IMR-90 (cell line): ENCODE measurements around the gene TCF12. TPM values are rescaled to one million over a fixed set of nuclear protein-coding genes. Genes with fewer than 3 reads are reported as not detected.
A peak's percentile ranks its signal among the peaks of the same experiment; 100 is the strongest.

Experiments used
- ATAC-seq: fragments of 200-7000 bp; cut with Tn5 transposase; 2 replicates; pipeline ENCODE4 v1.9.1; 2020; ENCODE audit warnings: low read depth, mild to moderate bottlenecking, moderate library complexity
- BruUV-seq: library from RNA; stranded (reverse); fragments of 400-500 nt; replicated peaks from 2 replicates; lab custom pipeline; 2021; lab: Mats Ljungman, UMichigan
- CTCF ChIA-PET: fragments of 300-600 bp; formaldehyde crosslinking; extraction: SDS; loops from one replicate; lab custom pipeline; 2021; ENCODE audit warnings: antibody characterized with exemption; lab: Yijun Ruan, JAX
- POLR2A ChIA-PET: fragments of 300-600 bp; sonication (Branson Sonifier 250); formaldehyde crosslinking; loops from one replicate; lab custom pipeline; 2022; ENCODE audit warnings: antibody characterized with exemption; ENCODE audit not compliant: unreplicated experiment; lab: Charles Lee
- DNase-seq: peaks from one replicate; pipeline ENCODE4 v3.0.0; 2013
- H2AFZ ChIP-seq: replicated peaks from 2 replicates; pipeline ENCODE3; 2013; ENCODE audit warnings: low read length, mild to moderate bottlenecking; ENCODE audit not compliant: poor library complexity
- H2AK5ac ChIP-seq: 2 replicates; pipeline ENCODE4 v1.6.1; 2013; ENCODE audit warnings: low read depth, low read length, inconsistent platforms
- H2AK9ac ChIP-seq: replicated peaks from 2 replicates; pipeline ENCODE3; 2013; ENCODE audit warnings: mild to moderate bottlenecking, low read depth, low read length, moderate library complexity; ENCODE audit not compliant: poor library complexity
- H2BK120ac ChIP-seq: 2 replicates; pipeline ENCODE4 v1.6.1; 2013; ENCODE audit warnings: low read depth, low read length, inconsistent platforms
- H2BK15ac ChIP-seq: 3 replicates; pipeline ENCODE4 v1.6.1; 2013; ENCODE audit warnings: low read depth, low read length, inconsistent platforms
- H2BK20ac ChIP-seq: 2 replicates; pipeline ENCODE4 v1.6.1; 2013; ENCODE audit warnings: low read depth, mild to moderate bottlenecking, inconsistent platforms, low read length, moderate library complexity
- H2BK5ac ChIP-seq: 2 replicates; pipeline ENCODE4 v1.6.1; 2013; ENCODE audit warnings: mild to moderate bottlenecking, low read depth, low read length, inconsistent platforms; ENCODE audit not compliant: poor library complexity, severe bottlenecking
- H3K14ac ChIP-seq: replicated peaks from 2 replicates; pipeline ENCODE4 v1.6.1; 2013; ENCODE audit warnings: low read depth, low read length, inconsistent platforms
- H3K18ac ChIP-seq: 2 replicates; pipeline ENCODE4 v1.6.1; 2013; ENCODE audit warnings: low read depth, low read length, control low read depth
- H3K23ac ChIP-seq: 2 replicates; pipeline ENCODE4 v1.6.1; 2013; ENCODE audit warnings: low read depth, low read length, inconsistent platforms
- H3K27ac ChIP-seq: 2 replicates; pipeline ENCODE4 v1.5.1; 2013; ENCODE audit warnings: mild to moderate bottlenecking, control low read depth, low read length; ENCODE audit not compliant: insufficient read depth
- H3K27me3 ChIP-seq: 2 replicates; pipeline ENCODE4 v1.6.1; 2013; ENCODE audit warnings: low read length; ENCODE audit not compliant: control insufficient read depth, insufficient read depth
- H3K36me3 ChIP-seq: 2 replicates; pipeline ENCODE4 v1.6.1; 2013; ENCODE audit warnings: low read length, mixed read lengths; ENCODE audit not compliant: control insufficient read depth, insufficient read depth
- H3K4ac ChIP-seq: 2 replicates; pipeline ENCODE4 v1.6.1; 2013; ENCODE audit warnings: low read depth, low read length, inconsistent platforms
- H3K4me1 ChIP-seq: 2 replicates; pipeline ENCODE4 v1.6.1; 2013; ENCODE audit warnings: low read length, mixed read lengths; ENCODE audit not compliant: control insufficient read depth, insufficient read depth
- H3K4me2 ChIP-seq: 2 replicates; pipeline ENCODE4 v1.6.1; 2013; ENCODE audit warnings: low read depth, mild to moderate bottlenecking, control low read depth, low read length, moderate library complexity
- H3K4me3 ChIP-seq: 2 replicates; pipeline ENCODE4 v1.5.1; 2013; ENCODE audit warnings: low read depth, mild to moderate bottlenecking, control low read depth, low read length, moderate library complexity; ENCODE audit not compliant: insufficient read depth
- H3K56ac ChIP-seq: 2 replicates; pipeline ENCODE4 v1.6.1; 2013; ENCODE audit warnings: low read length, inconsistent platforms; ENCODE audit not compliant: insufficient read depth; ENCODE audit errors: extremely low read depth
- H3K79me1 ChIP-seq, 2 experiments: 2 replicates each; pipeline ENCODE4 v1.6.1; 2013; ENCODE audit warnings: low read length in 2 of 2, inconsistent platforms in 1 of 2, low read depth in 1 of 2
- H3K9ac ChIP-seq: 2 replicates; pipeline ENCODE4 v1.6.1; 2013; ENCODE audit warnings: low read depth, low read length, control low read depth
- H3K9me1 ChIP-seq: 2 replicates; pipeline ENCODE4 v1.6.1; 2013; ENCODE audit warnings: low read length, inconsistent platforms; ENCODE audit not compliant: insufficient read depth
- H3K9me3 ChIP-seq: 2 replicates; pipeline ENCODE4 v1.6.1; 2013; ENCODE audit warnings: low read length; ENCODE audit not compliant: control insufficient read depth, insufficient read depth
- H4K20me1 ChIP-seq: 2 replicates; pipeline ENCODE4 v1.6.1; 2013; ENCODE audit warnings: low read length, inconsistent platforms; ENCODE audit not compliant: insufficient read depth
- H4K5ac ChIP-seq: 2 replicates; pipeline ENCODE4 v1.6.1; 2013; ENCODE audit warnings: mild to moderate bottlenecking, low read depth, low read length, control low read depth
- H4K8ac ChIP-seq, 2 experiments: 2 replicates each; pipeline ENCODE4 v1.6.1; 2013; ENCODE audit warnings: low read depth in 2 of 2, low read length in 2 of 2, control low read depth in 1 of 2, inconsistent platforms in 1 of 2
- H4K91ac ChIP-seq: 2 replicates; pipeline ENCODE4 v1.6.1; 2013; ENCODE audit warnings: low read depth, low read length, inconsistent platforms; ENCODE audit not compliant: insufficient read depth
- BHLHE40 ChIP-seq: fragments of 150-350 bp; IDR thresholded peaks from 2 replicates; pipeline ENCODE4 v1.6.1; 2016; ENCODE audit warnings: mild to moderate bottlenecking, low read depth, low read length
- CTCF ChIP-seq: conservative IDR thresholded peaks from 2 replicates; pipeline ENCODE4 v1.5.1; 2012; ENCODE audit warnings: mild to moderate bottlenecking, low read depth, low read length, improper control_type of control experiment
- WGBS, 2 experiments: methylation state at CpG; one replicate each; pipeline versions ENCODE4 v1.1.5 to v1.1.7; 2013; ENCODE audit warnings: missing lambda C conversion rate in 2 of 2; ENCODE audit not compliant: insufficient read length in 1 of 2; ENCODE audit errors: extremely low coverage in 2 of 2; 5-methylcytosine and 5-hydroxymethylcytosine counted together
- dilution Hi-C: fragments of 300-500 bp; cut with HindIII; formaldehyde crosslinking; loops from one replicate; pipeline ENCODE4 v1.14.3; 2018; ENCODE audit warnings: low sequenced_read_pairs; ENCODE audit not compliant: unreplicated experiment
- in situ Hi-C: fragments of 300-500 bp; cut with MboI; formaldehyde crosslinking; loops from 3 replicates; pipeline ENCODE4 v1.14.3; 2019; ENCODE audit warnings: low sequenced_read_pairs, inconsistent platforms, mixed read lengths
- intact Hi-C: fragments of 100-400 bp; cut with micrococcal nuclease; formaldehyde crosslinking; loops from 2 replicates; pipeline ENCODE4 v1.10.0; 2022
- polyA plus RNA-seq, 3 experiments: library from polyadenylated mRNA; depleted of rRNA; stranded (reverse); fragments of >200 nt; gene quantifications; 2 replicates each; pipeline ENCODE4 v1.2.3, GENCODE V29; 2012; ENCODE audit warnings: low replicate concordance in 1 of 3
- total RNA-seq: library from RNA; depleted of rRNA; stranded (reverse); fragments of >200 nt; gene quantifications from 2 replicates; pipeline ENCODE4 v1.2.3, GENCODE V29; 2012

The TCF12 gene
- total and polyA plus RNA-seq, 2 of the 4 experiments (the other 2 are of a cell fraction), result 79.4 to 160 TPM

DNA sequence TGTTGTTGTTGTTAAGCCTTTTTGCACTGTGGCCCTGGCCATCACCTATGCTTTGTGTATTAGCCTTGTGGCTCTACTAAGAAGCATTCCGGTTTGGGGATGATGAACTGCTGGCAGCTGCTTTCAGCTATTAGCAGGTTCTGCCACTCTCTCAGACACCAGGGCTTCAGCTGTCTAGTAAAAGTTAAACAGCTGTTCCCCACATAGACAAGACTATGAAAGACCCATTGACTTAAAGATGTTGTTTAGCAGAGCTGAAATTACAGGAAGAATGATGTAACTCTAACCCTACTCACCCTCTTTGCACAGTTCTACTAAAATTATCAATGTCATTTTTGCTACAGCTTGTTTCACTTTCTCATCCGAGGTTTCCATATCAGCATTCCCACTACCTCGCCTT is 326.7 kb downstream of the TCF12 start:
- no peaks in the 10 kb centered on the region for H3K9me3 ChIP-seq
- peak overlapping the region; percentile 41; the same call in 1 of the 2 replicates for H2BK120ac ChIP-seq
- no peak for TF ChIP-seq CTCF
- no peak for TF ChIP-seq BHLHE40
- peaks cover 7% of the 10 kb centered on the region for H3K4me1 ChIP-seq
- H2BK15ac ChIP-seq, result peak overlapping the region; percentile 69; the same call in 2 of the 3 replicates
- ATAC-seq (peak; percentile 91), DNase-seq (peak; percentile 69)
- H3K4me3 ChIP-seq, result no peak overlapping the region
- H4K8ac ChIP-seq, result peak overlapping the region in 1 of 2 experiments; percentile 60; a peak in 1 of 4 replicates
- no peak overlapping the region for H2BK20ac ChIP-seq
- peak overlapping the region; percentile 21; the same call in 1 of the 2 replicates for H3K23ac ChIP-seq
- peak overlapping the region; percentile 39; the same call in 1 of the 2 replicates for H3K18ac ChIP-seq
- H3K14ac ChIP-seq, result peak overlapping the region; percentile 61; the same call in 1 of the 2 replicates
- no peaks in the 10 kb centered on the region; the same call in 1 of the 2 replicates for H4K20me1 ChIP-seq
- in situ Hi-C loops, result no loop called here
- peaks cover 2 to 34% of the 10 kb centered on the region in 2 experiments; a peak in 3 of 4 replicates for H3K79me1 ChIP-seq
- H4K5ac ChIP-seq, result no peak overlapping the region
- H2AK9ac ChIP-seq, result no peak overlapping the region
- WGBS, 2 experiments, result no CpG with 5 or more reads among the region's 3 CpGs
- peak overlapping the region; percentile 10; the same call in 1 of the 2 replicates for H3K27ac ChIP-seq
- no peak overlapping the region for H2AK5ac ChIP-seq
- H3K9ac ChIP-seq, result no peak overlapping the region
- no peak overlapping the region for H4K91ac ChIP-seq
- H3K4me2 ChIP-seq, result peak overlapping the region; percentile 71
- no TSS peak for BruUV-seq
- peak overlapping the region; percentile 42 for H2BK5ac ChIP-seq
- POLR2A ChIA-PET, result interaction anchor here (0.5 kb wide), 1 partner anchor 381 kb away, joined by 3 read pairs; no protein-coding TSS in a partner anchor
- H2AFZ ChIP-seq, result no peak overlapping the region
- peak overlapping the region; percentile 51; the same call in 1 of the 2 replicates for H3K4ac ChIP-seq
- intact Hi-C loops, result loop anchor here (2.0 kb wide), 1 partner anchor 20 kb away; no protein-coding TSS in a partner anchor
- H3K56ac ChIP-seq, result no peak overlapping the region
- H3K36me3 ChIP-seq, result peaks cover 18% of the 10 kb centered on the region
- dilution Hi-C loops, result no loop called here
- CTCF ChIA-PET, result interaction anchor here (0.6 to 1.6 kb wide), 2 partner anchors 11 to 92 kb away, joined by 4 to 7 read pairs; no protein-coding TSS in a partner anchor
- H3K27me3 ChIP-seq, result no peaks in the 10 kb centered on the region
- no peaks in the 10 kb centered on the region for H3K9me1 ChIP-seq
